Nephron progenitor cell (in vitro differentiated cells): ENCODE data around the gene FCRL5.
A peak's percentile ranks its signal among the peaks of the same experiment; 100 is the strongest.

Source experiments
- DNase-seq: peaks from one replicate; pipeline ENCODE4 v3.0.0; 2021
- H3K27ac Mint-ChIP-seq: 2 replicates; pipeline ENCODE4 v1.8.0; 2021; ENCODE audit warnings: mild to moderate bottlenecking, moderate library complexity, mixed read lengths
- H3K27me3 Mint-ChIP-seq: 2 replicates; pipeline ENCODE4 v1.8.0; 2021; ENCODE audit warnings: mild to moderate bottlenecking, low read depth, mixed read lengths; ENCODE audit not compliant: poor library complexity
- H3K36me3 Mint-ChIP-seq: 2 replicates; pipeline ENCODE4 v1.8.0; 2021; ENCODE audit warnings: low read depth, mixed read lengths
- H3K4me1 Mint-ChIP-seq: 2 replicates; pipeline ENCODE4 v1.8.0; 2021; ENCODE audit warnings: mixed read lengths
- H3K4me3 Mint-ChIP-seq: 2 replicates; pipeline ENCODE4 v1.8.0; 2021; ENCODE audit warnings: mild to moderate bottlenecking, moderate library complexity, mixed read lengths
- H3K9me3 Mint-ChIP-seq: 2 replicates; pipeline ENCODE4 v1.8.0; 2021; ENCODE audit warnings: mild to moderate bottlenecking, moderate library complexity, mixed read lengths
- CTCF ChIP-seq: fragments of 200-600 bp; sonication (generic); IDR thresholded peaks from 2 replicates; pipeline ENCODE4 v1.5.0; 2021; ENCODE audit warnings: antibody characterized with exemption

Gene FCRL5

GRCh38 chr1:157512036-157512969 lies 40.0 kb downstream of the FCRL5 start:
- no peak for DNase-seq
- Mint-ChIP-seq H3K27ac (no peak overlapping the region), H3K9me3 (no peaks in the 10 kb centered on the region), H3K27me3 (peaks cover 4% of the 10 kb centered on the region), H3K36me3 (no peaks in the 10 kb centered on the region), H3K4me1 (peaks cover 6% of the 10 kb centered on the region), H3K4me3 (no peak overlapping the region)
- no peak for TF ChIP-seq CTCF

DNA sequence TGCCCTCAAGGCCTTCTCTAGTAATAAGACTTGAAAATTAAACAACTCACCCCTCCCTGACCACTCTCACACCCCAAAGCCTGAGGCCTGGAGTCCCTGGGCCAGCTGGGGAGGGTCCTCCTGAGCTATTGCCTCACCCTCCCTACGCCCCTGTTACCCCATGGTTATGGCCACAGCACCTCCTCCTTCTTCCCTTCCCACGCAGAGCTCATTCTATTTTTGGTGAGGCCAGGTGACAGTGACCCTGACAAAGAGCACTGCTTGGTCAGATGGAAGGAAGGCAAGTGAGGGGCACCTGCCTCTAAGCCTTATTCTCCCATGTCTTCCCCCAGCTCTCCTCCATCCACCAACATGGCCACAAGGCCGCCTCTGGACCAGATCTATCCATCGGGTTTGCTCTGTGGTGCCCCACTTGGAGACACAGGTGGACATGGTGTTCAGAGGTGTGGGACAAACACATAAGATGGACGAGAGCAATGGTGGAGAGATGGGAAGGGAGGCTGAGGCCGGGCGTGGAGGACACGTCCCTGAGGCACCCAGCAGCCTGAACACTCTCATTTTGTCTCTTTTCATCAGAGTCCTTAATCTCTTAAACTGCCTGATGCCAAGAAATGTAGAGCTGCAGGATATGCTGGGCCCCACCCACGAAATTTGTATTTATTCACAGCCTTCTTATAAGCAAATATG lies 42.6 kb downstream of the FCRL5 start:
- TF ChIP-seq CTCF = no peak
- Mint-ChIP-seq H3K9me3 (no peaks in the 10 kb centered on the region), H3K27ac (no peak overlapping the region), H3K4me3 (no peak overlapping the region), H3K27me3 (peaks cover 4% of the 10 kb centered on the region), H3K36me3 (no peaks in the 10 kb centered on the region), H3K4me1 (peaks cover 10% of the 10 kb centered on the region)
- DNase-seq = no peak

- Mint-ChIP-seq H3K4me3 (no peak overlapping the region), H3K36me3 (no peaks in the 10 kb centered on the region), H3K9me3 (no peaks in the 10 kb centered on the region), H3K4me1 (peaks cover 4% of the 10 kb centered on the region), H3K27me3 (peaks cover 4% of the 10 kb centered on the region), H3K27ac (no peak overlapping the region)
- DNase-seq = peak; percentile 66
- TF ChIP-seq CTCF = peak; percentile 79
Measured at GRCh38 chr1:157505481-157506272, 46.6 kb downstream of the FCRL5 start.

- Mint-ChIP-seq H3K4me1 (peaks cover 4% of the 10 kb centered on the region), H3K27ac (no peak overlapping the region), H3K36me3 (no peaks in the 10 kb centered on the region), H3K4me3 (no peak overlapping the region), H3K27me3 (peaks cover 4% of the 10 kb centered on the region), H3K9me3 (no peaks in the 10 kb centered on the region)
- no peak for TF ChIP-seq CTCF
- DNase-seq = no peak
Measured at GRCh38 chr1:157504646-157505045, 47.7 kb downstream of the FCRL5 start.

GRCh38 chr1:157499521-157499920 lies 52.8 kb downstream of the FCRL5 start:
- H3K4me3 Mint-ChIP-seq = no peak overlapping the region
- no peaks in the 10 kb centered on the region for H3K4me1 Mint-ChIP-seq
- no peaks in the 10 kb centered on the region for H3K36me3 Mint-ChIP-seq
- no peak for TF ChIP-seq CTCF
- DNase-seq = no peak
- H3K27me3 Mint-ChIP-seq = peaks cover 3% of the 10 kb centered on the region
- no peaks in the 10 kb centered on the region for H3K9me3 Mint-ChIP-seq
- no peak overlapping the region for H3K27ac Mint-ChIP-seq
